SK-N-SH (cell line): ENCODE results near the gene RPAIN. TPM values are rescaled to one million over a fixed set of nuclear protein-coding genes. Genes with fewer than 3 reads are reported as not detected.

Experiments used
- CTCF ChIP-seq: fragments of 200-600 bp; sonication (generic); IDR thresholded peaks from 2 replicates; pipeline ENCODE4 v1.6.1; 2017; ENCODE audit warnings: antibody characterized with exemption, mild to moderate bottlenecking, moderate library complexity
- ELF1 ChIP-seq: IDR thresholded peaks from 2 replicates; pipeline ENCODE4 v1.4.0; 2012
- FOXJ3 ChIP-seq: sonication (generic); formaldehyde crosslinking; IDR thresholded peaks from 2 replicates; pipeline ENCODE4 v1.5.1; 2020; ENCODE audit warnings: mild to moderate bottlenecking, missing genetic modification reagents
- GABPA ChIP-seq: IDR thresholded peaks from 2 replicates; pipeline ENCODE4 v1.4.0; 2012; ENCODE audit warnings: low read depth, mild to moderate bottlenecking
- IRF3 ChIP-seq: fragments of 150-350 bp; IDR thresholded peaks from 2 replicates; pipeline ENCODE4 v1.6.1; 2016; ENCODE audit warnings: mild to moderate bottlenecking, low read depth, low read length
- JUND ChIP-seq: IDR thresholded peaks from 2 replicates; pipeline ENCODE4 v1.4.0; 2012
- MXI1 ChIP-seq: IDR thresholded peaks from 2 replicates; pipeline ENCODE4 v1.6.1; 2012; ENCODE audit warnings: mild to moderate bottlenecking, low read depth, low read length, improper control_type of control experiment
- NRF1 ChIP-seq: IDR thresholded peaks from 2 replicates; pipeline ENCODE4 v1.6.1; 2012; ENCODE audit warnings: low read depth, mild to moderate bottlenecking, low read length
- POLR2AphosphoS5 ChIP-seq: IDR thresholded peaks from 2 replicates; pipeline ENCODE4 v1.6.1; 2012; ENCODE audit warnings: low read depth, low read length
- SMC3 ChIP-seq: IDR thresholded peaks from 2 replicates; pipeline ENCODE4 v1.6.1; 2012; ENCODE audit warnings: low read depth, low read length, improper control_type of control experiment
- TAF1 ChIP-seq: IDR thresholded peaks from 2 replicates; pipeline ENCODE4 v1.6.1; 2012; ENCODE audit warnings: low read depth, mild to moderate bottlenecking, low read length, moderate library complexity, borderline replicate concordance
- TCF12 ChIP-seq: IDR thresholded peaks from 2 replicates; pipeline ENCODE4 v1.4.0; 2012
- USF1 ChIP-seq: IDR thresholded peaks from 2 replicates; pipeline ENCODE4 v1.4.0; 2012; ENCODE audit warnings: low read depth, borderline replicate concordance
- polyA plus RNA-seq, 3 experiments: library from polyadenylated mRNA; depleted of rRNA; stranded (reverse); fragments of >200 nt; gene quantifications; 2 replicates each; pipeline ENCODE4 v1.2.3, GENCODE V29; 2012
- TF ChIP-seq, protein P1 (sequence below): IDR thresholded peaks from 2 replicates; pipeline ENCODE4 v1.6.1; 2012; ENCODE audit warnings: mild to moderate bottlenecking, low read depth, low read length, moderate library complexity
- TF ChIP-seq, protein P2 (sequence below): fragments of 150-350 bp; IDR thresholded peaks from 2 replicates; pipeline ENCODE4 v1.6.1; 2017; ENCODE audit warnings: antibody characterized with exemption, low read length, low read depth, borderline replicate concordance
- TF ChIP-seq, protein P3 (sequence below): IDR thresholded peaks from 2 replicates; pipeline ENCODE4 v1.4.0; 2012; ENCODE audit warnings: low read depth

Gene RPAIN
- polyA plus RNA-seq, 1 of the 3 experiments (the other 2 are of a cell fraction): 75.5 TPM

- TF ChIP-seq, protein P1, sequence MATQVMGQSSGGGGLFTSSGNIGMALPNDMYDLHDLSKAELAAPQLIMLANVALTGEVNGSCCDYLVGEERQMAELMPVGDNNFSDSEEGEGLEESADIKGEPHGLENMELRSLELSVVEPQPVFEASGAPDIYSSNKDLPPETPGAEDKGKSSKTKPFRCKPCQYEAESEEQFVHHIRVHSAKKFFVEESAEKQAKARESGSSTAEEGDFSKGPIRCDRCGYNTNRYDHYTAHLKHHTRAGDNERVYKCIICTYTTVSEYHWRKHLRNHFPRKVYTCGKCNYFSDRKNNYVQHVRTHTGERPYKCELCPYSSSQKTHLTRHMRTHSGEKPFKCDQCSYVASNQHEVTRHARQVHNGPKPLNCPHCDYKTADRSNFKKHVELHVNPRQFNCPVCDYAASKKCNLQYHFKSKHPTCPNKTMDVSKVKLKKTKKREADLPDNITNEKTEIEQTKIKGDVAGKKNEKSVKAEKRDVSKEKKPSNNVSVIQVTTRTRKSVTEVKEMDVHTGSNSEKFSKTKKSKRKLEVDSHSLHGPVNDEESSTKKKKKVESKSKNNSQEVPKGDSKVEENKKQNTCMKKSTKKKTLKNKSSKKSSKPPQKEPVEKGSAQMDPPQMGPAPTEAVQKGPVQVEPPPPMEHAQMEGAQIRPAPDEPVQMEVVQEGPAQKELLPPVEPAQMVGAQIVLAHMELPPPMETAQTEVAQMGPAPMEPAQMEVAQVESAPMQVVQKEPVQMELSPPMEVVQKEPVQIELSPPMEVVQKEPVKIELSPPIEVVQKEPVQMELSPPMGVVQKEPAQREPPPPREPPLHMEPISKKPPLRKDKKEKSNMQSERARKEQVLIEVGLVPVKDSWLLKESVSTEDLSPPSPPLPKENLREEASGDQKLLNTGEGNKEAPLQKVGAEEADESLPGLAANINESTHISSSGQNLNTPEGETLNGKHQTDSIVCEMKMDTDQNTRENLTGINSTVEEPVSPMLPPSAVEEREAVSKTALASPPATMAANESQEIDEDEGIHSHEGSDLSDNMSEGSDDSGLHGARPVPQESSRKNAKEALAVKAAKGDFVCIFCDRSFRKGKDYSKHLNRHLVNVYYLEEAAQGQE: no peak
- TF ChIP-seq TCF12 (no peak), JUND (no peak), USF1 (no peak; the same call in 1 of the 2 replicates), SMC3 (peak; percentile 58), GABPA (peak; percentile 88), TAF1 (peak; percentile 76; the same call in 1 of the 2 replicates), FOXJ3 (CRISPR knock-in tag) (no peak), POLR2AphosphoS5 (peak; percentile 81), CTCF (peak; percentile 97), ELF1 (peak; percentile 59), NRF1 (peak; percentile 77), IRF3 (no peak), MXI1 (peak; percentile 98)
- TF ChIP-seq, protein P2, sequence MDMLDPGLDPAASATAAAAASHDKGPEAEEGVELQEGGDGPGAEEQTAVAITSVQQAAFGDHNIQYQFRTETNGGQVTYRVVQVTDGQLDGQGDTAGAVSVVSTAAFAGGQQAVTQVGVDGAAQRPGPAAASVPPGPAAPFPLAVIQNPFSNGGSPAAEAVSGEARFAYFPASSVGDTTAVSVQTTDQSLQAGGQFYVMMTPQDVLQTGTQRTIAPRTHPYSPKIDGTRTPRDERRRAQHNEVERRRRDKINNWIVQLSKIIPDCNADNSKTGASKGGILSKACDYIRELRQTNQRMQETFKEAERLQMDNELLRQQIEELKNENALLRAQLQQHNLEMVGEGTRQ: no peak
- TF ChIP-seq, protein P3, sequence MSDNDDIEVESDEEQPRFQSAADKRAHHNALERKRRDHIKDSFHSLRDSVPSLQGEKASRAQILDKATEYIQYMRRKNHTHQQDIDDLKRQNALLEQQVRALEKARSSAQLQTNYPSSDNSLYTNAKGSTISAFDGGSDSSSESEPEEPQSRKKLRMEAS: peak; percentile 95
Measured at GRCh38 chr17:5438716-5439445, 18.9 kb downstream of the RPAIN start, which contains the start of gene C1QBP (continued).
